Fibroblast of lung (primary cell): Measurements from ENCODE around the gene SIT1.

ENCODE experiments used
- EZH2 ChIP-seq: IDR thresholded peaks from 2 replicates; pipeline ENCODE4 v1.5.1; 2012; ENCODE audit warnings: low read length, control low read depth, mild to moderate bottlenecking; ENCODE audit errors: missing control alignments
- TF ChIP-seq, protein P1 (sequence below), 2 donors: IDR thresholded peaks in 1 of 2; conservative IDR thresholded peaks in 1 of 2; 1 replicate in 1 of 2; 2 replicates in 1 of 2; pipeline ENCODE4 v1.5.1; 2011 to 2012; ENCODE audit warnings: low read length in 2 of 2, control low read depth in 1 of 2, inconsistent platforms in 1 of 2, low read depth in 1 of 2, mild to moderate bottlenecking in 1 of 2

DNA sequence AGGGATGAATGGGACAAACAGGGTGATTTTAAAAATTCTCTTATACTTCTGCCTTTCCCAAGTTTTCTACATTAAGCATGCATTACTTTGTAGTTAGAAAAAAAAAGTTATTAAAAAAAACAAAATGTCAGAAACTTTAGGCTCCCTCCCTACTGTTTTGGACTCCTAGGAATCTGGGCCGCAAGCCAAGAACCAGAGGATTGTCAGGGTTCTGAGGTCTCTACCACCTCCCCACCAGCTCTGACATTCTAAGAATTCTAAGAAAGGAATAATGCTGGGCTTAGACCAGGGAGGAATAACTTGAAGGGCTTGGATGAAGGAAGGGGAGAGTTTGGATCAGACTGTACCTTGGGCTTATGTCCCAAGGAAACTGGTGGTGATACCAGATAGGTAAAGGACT is 15.3 kb upstream of the SIT1 start:
- TF ChIP-seq, protein P1, sequence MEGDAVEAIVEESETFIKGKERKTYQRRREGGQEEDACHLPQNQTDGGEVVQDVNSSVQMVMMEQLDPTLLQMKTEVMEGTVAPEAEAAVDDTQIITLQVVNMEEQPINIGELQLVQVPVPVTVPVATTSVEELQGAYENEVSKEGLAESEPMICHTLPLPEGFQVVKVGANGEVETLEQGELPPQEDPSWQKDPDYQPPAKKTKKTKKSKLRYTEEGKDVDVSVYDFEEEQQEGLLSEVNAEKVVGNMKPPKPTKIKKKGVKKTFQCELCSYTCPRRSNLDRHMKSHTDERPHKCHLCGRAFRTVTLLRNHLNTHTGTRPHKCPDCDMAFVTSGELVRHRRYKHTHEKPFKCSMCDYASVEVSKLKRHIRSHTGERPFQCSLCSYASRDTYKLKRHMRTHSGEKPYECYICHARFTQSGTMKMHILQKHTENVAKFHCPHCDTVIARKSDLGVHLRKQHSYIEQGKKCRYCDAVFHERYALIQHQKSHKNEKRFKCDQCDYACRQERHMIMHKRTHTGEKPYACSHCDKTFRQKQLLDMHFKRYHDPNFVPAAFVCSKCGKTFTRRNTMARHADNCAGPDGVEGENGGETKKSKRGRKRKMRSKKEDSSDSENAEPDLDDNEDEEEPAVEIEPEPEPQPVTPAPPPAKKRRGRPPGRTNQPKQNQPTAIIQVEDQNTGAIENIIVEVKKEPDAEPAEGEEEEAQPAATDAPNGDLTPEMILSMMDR (conservative IDR thresholded peaks at IDR 0.05 in 1 of 2, IDR thresholded peaks at IDR 0.05 in 1 of 2; ENCODE audit: low read depth in 1 of 2, low read length in 2 of 2): no peak
- no peak for TF ChIP-seq EZH2
